Peyer's patch (tissue), 4 donors: ENCODE results near the gene ZNF76. TPM values are rescaled to one million over a fixed set of nuclear protein-coding genes. Genes with fewer than 3 reads are reported as not detected.

Experiments used
- DNase-seq, 3 donors: peaks; one replicate each; pipeline ENCODE4 v3.0.0-alpha.2; 2017 to 2019
- H3K27ac ChIP-seq, 4 donors: fragments of 200-600 bp; sonication (generic); one replicate each; pipeline ENCODE4 v1.5.1; 2016 to 2019
- H3K27me3 ChIP-seq, 2 donors: fragments of 200-600 bp; sonication (generic); one replicate each; pipeline ENCODE4 v1.5.1; 2019
- H3K36me3 ChIP-seq, 3 donors: fragments of 200-600 bp; sonication (generic); one replicate each; pipeline ENCODE4 v1.5.1; 2016 to 2019
- H3K4me1 ChIP-seq, 4 donors: fragments of 200-600 bp; sonication (generic); one replicate each; pipeline ENCODE4 v1.5.1; 2016 to 2019
- H3K4me3 ChIP-seq, 4 donors: fragments of 200-600 bp; sonication (generic); 1 replicate in 3 of 4; 2 replicates in 1 of 4; pipeline ENCODE4 v1.5.1; 2016 to 2019; ENCODE audit warnings: mild to moderate bottlenecking in 1 of 4
- H3K9me3 ChIP-seq, 4 donors: fragments of 200-600 bp; sonication (generic); one replicate each; pipeline ENCODE4 v1.5.1; 2016 to 2019; ENCODE audit warnings: mild to moderate bottlenecking in 1 of 4
- POLR2A ChIP-seq, 2 donors: fragments of 450-650 bp; IDR thresholded peaks; one replicate each; pipeline ENCODE4 v1.5.1; 2017; ENCODE audit warnings: antibody characterized with exemption in 2 of 2, mild to moderate bottlenecking in 2 of 2, moderate library complexity in 2 of 2
- total RNA-seq, 4 donors: library from RNA; depleted of rRNA; stranded (reverse); fragments of >200 nt; gene quantifications; one replicate each; pipeline ENCODE4 v1.1.0, GENCODE V29; 2016
- TF ChIP-seq, protein P1 (sequence below), 6 experiments: fragments of 450-650 bp in 4 of 6; fragments of 200-600 bp in 2 of 6; sonication (generic) in 1 of 6; IDR thresholded peaks; one replicate each; pipeline ENCODE4 v1.5.1; 2017 to 2019; ENCODE audit warnings: antibody characterized with exemption in 6 of 6, mild to moderate bottlenecking in 3 of 6, moderate library complexity in 1 of 6

The ZNF76 gene
- total RNA-seq, 4 donors from 2014 or later = 26.3 to 182 (median 54.8) TPM

DNA sequence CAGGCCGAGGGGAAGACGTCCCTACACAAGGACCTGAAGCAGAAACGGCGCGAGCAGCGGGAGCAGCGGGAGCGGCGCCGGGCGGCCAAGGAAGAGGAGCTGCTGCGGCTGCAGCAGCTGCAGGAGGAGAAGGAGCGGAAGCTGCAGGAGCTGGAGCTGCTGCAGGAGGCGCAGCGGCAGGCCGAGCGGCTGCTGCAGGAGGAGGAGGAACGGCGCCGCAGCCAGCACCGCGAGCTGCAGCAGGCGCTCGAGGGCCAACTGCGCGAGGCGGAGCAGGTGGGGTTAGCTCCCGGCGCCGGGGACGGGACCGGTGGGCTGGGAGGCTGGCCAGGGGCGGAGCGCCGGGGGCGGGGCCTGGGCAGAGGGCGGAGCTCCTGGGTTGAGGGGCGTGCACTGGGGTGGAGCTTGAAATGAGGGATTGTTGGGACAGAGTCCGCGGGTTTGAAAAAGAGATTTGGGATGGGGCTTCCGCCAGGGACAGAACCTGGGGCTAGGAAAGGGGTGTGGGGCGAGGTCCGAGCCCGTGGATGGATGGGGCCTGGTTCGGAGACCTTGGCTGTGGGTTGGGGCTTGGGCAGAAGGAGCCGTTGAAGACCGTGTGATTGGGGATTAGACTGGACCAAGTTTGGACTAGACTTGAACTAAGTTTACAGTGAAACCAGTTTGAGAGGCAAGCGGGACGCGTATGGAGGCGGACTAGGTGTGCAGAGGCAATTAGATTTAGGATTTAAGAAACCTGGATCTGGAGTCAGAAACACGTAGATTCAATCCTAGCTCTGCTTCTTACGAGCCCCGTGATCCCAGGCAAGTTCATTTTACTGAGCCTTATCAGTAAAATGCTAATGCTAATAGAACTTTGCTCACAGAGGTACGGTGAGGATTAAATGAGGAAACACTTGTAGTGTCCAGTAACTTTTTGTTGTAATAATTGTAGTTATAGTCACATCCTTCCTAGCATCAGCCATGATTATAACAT, 58.9 kb downstream of the ZNF76 start:
- no peaks in the 10 kb centered on the region for H3K36me3 ChIP-seq
- DNase-seq = peak in 2 of 3 donors; percentile 80 to 96
- H3K4me3 ChIP-seq = peak overlapping the region; percentile 19 to 55 (median 36)
- peak overlapping the region in 3 of 4 donors; percentile 2 to 55 (median 50) for H3K27ac ChIP-seq
- H3K27me3 ChIP-seq = no peaks in the 10 kb centered on the region
- H3K4me1 ChIP-seq = peaks cover 0 to 13% (median 2%) of the 10 kb centered on the region in 4 donors
- TF ChIP-seq, protein P1, sequence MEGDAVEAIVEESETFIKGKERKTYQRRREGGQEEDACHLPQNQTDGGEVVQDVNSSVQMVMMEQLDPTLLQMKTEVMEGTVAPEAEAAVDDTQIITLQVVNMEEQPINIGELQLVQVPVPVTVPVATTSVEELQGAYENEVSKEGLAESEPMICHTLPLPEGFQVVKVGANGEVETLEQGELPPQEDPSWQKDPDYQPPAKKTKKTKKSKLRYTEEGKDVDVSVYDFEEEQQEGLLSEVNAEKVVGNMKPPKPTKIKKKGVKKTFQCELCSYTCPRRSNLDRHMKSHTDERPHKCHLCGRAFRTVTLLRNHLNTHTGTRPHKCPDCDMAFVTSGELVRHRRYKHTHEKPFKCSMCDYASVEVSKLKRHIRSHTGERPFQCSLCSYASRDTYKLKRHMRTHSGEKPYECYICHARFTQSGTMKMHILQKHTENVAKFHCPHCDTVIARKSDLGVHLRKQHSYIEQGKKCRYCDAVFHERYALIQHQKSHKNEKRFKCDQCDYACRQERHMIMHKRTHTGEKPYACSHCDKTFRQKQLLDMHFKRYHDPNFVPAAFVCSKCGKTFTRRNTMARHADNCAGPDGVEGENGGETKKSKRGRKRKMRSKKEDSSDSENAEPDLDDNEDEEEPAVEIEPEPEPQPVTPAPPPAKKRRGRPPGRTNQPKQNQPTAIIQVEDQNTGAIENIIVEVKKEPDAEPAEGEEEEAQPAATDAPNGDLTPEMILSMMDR (IDR thresholded peaks at IDR 0.05) = peak in 3 of 6 experiments; percentile 8 to 32 (median 28)
- peak in 1 of 2 donors; percentile 8 for TF ChIP-seq POLR2A (IDR thresholded peaks at IDR 0.05)
- no peaks in the 10 kb centered on the region for H3K9me3 ChIP-seq

DNA sequence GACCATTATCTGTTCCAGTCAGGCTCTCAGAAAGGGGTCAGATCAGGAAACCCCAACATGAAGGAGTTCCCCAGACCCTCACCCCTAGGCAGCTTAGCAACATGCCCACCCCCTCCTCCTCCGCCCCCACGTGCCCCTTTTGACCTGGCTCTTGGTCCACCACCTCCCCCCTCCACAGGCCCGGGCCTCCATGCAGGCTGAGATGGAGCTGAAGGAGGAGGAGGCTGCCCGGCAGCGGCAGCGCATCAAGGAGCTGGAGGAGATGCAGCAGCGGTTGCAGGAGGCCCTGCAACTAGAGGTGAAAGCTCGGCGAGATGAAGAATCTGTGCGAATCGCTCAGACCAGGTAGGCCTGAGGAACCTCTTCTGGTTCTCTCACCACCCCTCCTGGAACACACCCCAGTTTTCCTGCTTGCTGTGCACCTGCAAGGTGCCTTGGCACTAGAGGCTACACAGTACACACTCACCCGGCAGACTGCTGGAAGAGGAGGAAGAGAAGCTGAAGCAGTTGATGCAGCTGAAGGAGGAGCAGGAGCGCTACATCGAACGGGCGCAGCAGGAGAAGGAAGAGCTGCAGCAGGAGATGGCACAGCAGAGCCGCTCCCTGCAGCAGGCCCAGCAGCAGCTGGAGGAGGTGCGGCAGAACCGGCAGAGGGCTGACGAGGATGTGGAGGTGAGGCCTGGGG, 60.0 kb downstream of the ZNF76 start:
- no peak for DNase-seq
- Histone ChIP-seq H3K4me1 (peaks cover 0 to 13% (median 2%) of the 10 kb centered on the region in 4 donors), H3K4me3 (no peak overlapping the region), H3K9me3 (no peaks in the 10 kb centered on the region), H3K27ac (no peak overlapping the region), H3K27me3 (no peaks in the 10 kb centered on the region), H3K36me3 (no peaks in the 10 kb centered on the region)
- no peak for TF ChIP-seq POLR2A (IDR thresholded peaks at IDR 0.05)
- TF ChIP-seq, protein P1 (IDR thresholded peaks at IDR 0.05) = no peak

DNA sequence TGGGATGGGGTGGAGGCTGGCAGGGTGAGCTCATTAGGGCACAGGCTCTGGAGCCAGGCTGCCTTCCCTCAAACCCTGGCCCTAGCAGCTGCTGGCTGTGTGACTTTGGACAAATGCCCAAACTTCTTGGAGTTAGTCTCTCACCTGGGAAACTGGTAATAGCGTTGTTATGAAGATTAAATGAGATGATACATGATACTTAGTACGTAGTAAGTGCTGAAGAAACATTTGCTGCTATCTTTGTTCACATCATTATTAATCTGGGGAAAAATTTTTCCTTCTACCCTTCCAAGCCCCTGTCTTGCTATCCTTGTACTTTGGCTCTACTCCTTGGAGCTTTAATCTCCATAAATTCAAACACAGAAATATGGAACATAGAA, 60.5 kb downstream of the ZNF76 start:
- no peak overlapping the region for H3K4me3 ChIP-seq
- no peak for TF ChIP-seq POLR2A (IDR thresholded peaks at IDR 0.05)
- no peak overlapping the region for H3K27ac ChIP-seq
- no peaks in the 10 kb centered on the region for H3K36me3 ChIP-seq
- H3K27me3 ChIP-seq = no peaks in the 10 kb centered on the region
- peaks cover 0 to 13% (median 2%) of the 10 kb centered on the region in 4 donors for H3K4me1 ChIP-seq
- DNase-seq = no peak
- H3K9me3 ChIP-seq = no peaks in the 10 kb centered on the region

DNA sequence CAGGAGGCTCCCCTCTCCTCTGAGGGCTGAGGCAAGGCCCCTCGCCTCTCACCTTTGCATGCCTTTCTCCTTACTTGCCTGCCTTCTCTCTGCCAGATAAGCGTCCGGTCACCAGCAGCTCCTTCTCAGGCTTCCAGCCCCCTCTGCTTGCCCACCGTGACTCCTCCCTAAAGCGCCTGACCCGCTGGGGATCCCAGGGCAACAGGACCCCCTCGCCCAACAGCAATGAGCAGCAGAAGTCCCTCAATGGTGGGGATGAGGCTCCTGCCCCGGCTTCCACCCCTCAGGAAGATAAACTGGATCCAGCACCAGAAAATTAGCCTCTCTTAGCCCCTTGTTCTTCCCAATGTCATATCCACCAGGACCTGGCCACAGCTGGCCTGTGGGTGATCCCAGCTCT, 61.6 kb downstream of the ZNF76 start:
- Histone ChIP-seq H3K4me3 (no peak overlapping the region), H3K27me3 (no peaks in the 10 kb centered on the region), H3K27ac (no peak overlapping the region), H3K36me3 (no peaks in the 10 kb centered on the region), H3K9me3 (no peaks in the 10 kb centered on the region), H3K4me1 (peaks cover 0 to 13% (median 2%) of the 10 kb centered on the region in 4 donors)
- no peak for DNase-seq
- no peak for TF ChIP-seq POLR2A (IDR thresholded peaks at IDR 0.05)
- TF ChIP-seq, protein P1 (IDR thresholded peaks at IDR 0.05) = no peak

DNA sequence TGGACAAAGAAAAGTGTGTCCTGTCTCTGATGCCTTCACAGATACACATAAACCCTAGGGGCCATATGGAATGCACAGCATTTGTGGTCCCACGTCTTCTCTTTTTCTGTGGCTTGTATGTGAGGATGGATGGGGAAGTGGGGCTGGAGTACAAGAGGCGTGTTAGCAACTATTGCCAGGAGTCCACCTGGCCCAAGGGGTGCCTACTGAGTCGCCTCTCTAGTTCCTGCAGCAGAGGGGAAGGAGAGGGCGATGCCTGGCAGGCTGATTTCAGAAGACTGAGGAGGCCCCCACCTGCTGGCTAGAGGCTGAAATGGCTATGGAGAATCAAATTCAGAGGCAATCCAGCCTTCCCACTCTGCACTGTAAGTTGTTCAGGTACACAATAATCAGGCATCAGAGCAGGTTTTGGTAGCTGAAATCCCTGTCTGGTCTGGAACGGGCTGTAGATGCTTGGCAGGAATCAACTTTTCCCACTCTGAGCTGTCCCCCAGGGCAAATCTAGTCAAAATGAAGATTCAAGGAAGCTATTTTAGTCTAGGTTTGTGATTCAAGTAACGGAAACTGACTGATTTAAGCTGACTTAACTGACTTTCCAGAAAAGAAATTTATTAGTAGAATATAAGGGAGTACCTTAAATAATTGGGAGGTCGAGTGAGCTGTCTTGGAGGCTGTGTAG, 68.0 kb downstream of the ZNF76 start:
- H3K4me1 ChIP-seq = no peaks in the 10 kb centered on the region
- H3K27me3 ChIP-seq = no peaks in the 10 kb centered on the region
- H3K27ac ChIP-seq = no peak overlapping the region
- TF ChIP-seq, protein P1 (IDR thresholded peaks at IDR 0.05) = peak; percentile 32 to 72 (median 64)
- no peak for TF ChIP-seq POLR2A (IDR thresholded peaks at IDR 0.05)
- no peaks in the 10 kb centered on the region for H3K36me3 ChIP-seq
- peak; percentile 68 to 90 (median 79) for DNase-seq
- no peak overlapping the region for H3K4me3 ChIP-seq
- H3K9me3 ChIP-seq = no peaks in the 10 kb centered on the region
